NCI-H510A treated with DMSO at 0.1 percent for 48 hours (cell line): ENCODE data around the gene SLC7A8.
A peak's percentile ranks its signal among the peaks of the same experiment; 100 is the strongest.
"Not testable (repeated sequence)": the region's sequence is repeated elsewhere in the genome, so short reads cannot be mapped to it uniquely, and the experiment has no call there.

ENCODE experiments used
- DNase-seq: peaks from one replicate; lab custom pipeline; 2025; lab: John Stamatoyannopoulos, UW

Gene SLC7A8

GRCh38 chr14:23183479-23183878 lies at the start of gene SLC7A8:
Gene SLC7A8, minus strand, starts transcription at chr14:23183660. Its CDS starts 746 bp downstream, at chr14:23182914.
- DNase-seq, result peak; percentile 42

GRCh38 chr14:23232241-23232808 lies 48.9 kb upstream of the SLC7A8 start:
- not testable (repeated sequence) for DNase-seq

- no peak for DNase-seq
Measured at GRCh38 chr14:23228812-23229211, 45.4 kb upstream of the SLC7A8 start.

DNA sequence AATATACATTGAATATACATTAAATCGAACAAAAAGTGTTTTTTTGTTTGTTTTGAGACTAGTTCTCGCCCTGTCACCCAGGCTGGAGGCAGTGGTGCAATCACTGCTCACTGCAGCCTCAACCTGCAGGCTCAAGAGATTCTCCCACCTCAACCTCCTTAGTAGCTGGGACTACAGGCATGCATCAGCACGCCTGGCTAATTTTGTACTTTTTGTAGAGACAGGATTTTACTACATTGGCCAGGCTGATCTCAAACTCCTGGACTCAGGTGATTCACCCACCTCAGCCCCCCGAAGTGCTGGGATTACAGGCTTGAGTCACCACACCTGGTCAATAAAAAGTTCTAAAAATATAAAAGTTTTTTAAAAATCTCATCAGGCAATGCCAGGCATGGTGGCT lies 44.1 kb upstream of the SLC7A8 start:
- DNase-seq, result no peak

DNA sequence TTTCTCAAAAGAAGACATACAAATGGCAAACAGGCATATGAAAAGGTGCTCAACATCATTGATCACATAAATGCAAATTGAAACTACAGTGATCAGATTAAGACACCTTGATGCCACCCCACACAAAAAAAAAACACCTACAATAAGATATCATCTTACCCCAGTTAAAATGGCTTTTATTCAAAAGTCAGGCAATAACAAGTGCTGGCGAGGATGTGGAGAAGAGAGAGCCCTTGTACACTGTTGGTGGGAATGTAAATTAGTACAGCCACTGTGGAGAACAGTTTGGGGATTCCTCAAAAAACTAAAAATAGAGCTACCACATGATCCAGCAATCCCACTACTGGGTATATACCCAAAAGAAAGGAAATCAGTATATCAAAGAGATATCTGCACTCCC lies 41.5 kb upstream of the SLC7A8 start:
- not testable (repeated sequence) for DNase-seq

GRCh38 chr14:23219075-23219474 lies 35.6 kb upstream of the SLC7A8 start:
- DNase-seq, result no peak

- DNase-seq, result no peak
Measured at GRCh38 chr14:23217032-23218020, 33.9 kb upstream of the SLC7A8 start.

- DNase-seq, result no peak
Measured at GRCh38 chr14:23215421-23215820, 32.0 kb upstream of the SLC7A8 start.

DNA sequence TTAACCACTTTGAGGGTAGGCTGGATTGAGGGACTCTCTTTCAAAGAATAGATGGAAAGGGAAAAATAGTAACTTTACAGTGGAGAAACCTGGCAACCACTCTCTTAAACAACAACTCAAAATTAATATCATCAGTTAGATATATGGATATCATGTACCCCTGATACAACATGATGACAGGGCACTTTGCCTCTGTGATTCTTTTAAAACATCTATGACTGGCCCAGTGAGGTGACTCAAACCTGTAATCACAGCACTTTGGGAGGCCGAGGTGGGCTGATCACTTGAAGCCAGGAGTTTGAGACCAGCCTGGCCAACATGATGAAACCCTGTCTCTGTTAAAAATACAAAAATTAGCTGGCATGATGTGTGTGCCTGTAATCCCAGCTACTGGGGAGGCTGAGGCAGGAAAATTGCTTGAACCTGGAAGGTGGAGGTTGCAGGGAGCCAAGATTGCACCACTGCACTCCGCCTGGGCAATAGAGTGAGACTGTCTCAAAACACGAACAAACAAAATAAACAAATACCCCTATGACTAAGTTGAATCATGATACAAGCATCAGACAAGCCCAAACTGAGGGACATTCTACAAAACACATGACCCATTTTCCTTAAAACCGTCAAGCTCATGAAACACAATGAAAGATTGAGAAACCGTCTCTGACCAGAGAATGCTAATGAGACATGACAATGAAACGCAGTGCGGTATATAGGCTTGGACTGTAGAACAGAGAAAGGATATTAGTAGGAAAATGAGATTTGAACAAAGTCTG lies 26.4 kb upstream of the SLC7A8 start:
- no peak for DNase-seq

DNA sequence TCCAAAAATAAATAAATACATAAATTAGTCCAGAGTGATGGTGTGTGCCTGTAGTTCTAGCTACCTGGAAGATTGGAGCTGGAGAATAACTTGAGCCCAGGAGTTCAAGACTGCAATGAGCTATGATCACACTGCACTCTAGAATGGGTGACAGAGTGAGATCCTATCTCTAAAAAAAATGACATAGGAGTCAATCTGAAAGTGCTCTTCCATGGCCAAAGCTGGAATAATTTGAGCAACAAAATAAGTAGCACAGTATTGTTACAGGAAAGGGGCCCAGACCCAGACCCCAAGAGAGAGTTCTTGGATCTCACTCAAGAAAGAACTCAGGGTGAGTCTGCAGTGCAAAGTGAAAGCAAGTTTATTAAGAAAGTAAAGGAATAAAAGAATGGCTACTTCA lies 24.9 kb upstream of the SLC7A8 start:
- DNase-seq, result no peak

DNA sequence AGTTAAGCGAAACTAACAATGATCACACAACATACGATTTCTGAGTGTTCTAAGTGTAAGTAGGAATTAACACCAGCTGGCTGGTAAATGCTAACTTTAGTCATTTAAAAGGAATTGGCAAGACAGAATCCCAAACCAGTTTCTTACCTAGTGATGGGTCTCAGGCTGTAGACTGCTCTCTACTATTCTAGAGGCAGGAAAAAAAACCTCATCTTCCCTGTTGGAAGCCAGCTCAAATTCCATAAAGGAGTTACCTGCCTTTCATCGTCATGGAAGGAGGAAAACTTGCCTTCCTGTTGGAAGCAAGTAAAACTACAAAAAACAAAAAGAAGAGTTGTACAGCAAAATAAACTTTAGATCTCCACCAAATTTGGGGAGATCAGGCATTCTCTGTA lies 23.7 kb upstream of the SLC7A8 start:
- no peak for DNase-seq

DNA sequence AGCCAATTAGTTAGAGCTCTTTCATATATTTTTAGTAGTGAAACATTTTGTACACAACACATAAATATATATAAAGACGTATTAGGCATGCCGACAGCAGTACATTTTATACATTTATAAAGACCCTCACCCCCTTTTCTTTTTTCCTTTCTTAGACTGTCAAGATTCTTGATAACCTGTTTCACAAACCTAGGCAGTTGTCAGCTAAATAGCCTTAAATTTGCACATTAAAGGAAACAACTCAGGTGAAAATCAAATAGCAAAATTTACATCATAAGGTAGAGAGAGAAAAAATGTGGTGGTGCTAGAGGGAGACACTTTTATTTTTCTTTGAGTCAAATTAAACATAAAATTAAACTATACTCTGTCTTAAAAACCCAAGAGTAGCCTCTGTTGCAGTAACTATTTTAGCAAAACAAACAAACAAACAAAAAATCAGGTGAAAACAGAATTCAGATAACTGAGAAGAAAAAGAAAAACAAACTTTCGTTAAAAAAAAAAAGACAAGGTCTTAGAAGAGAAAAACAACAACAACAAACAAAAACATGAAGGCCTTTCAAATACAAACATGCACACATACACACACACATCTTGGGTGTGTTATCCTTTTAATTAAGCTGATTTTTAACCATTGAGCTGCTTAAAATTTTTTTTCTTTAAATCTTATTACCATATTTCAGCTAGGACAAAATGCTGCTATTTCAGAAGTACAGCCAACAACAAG lies 23.1 kb upstream of the SLC7A8 start:
- no peak for DNase-seq

GRCh38 chr14:23202001-23202400 lies 18.5 kb upstream of the SLC7A8 start:
- no peak for DNase-seq

DNA sequence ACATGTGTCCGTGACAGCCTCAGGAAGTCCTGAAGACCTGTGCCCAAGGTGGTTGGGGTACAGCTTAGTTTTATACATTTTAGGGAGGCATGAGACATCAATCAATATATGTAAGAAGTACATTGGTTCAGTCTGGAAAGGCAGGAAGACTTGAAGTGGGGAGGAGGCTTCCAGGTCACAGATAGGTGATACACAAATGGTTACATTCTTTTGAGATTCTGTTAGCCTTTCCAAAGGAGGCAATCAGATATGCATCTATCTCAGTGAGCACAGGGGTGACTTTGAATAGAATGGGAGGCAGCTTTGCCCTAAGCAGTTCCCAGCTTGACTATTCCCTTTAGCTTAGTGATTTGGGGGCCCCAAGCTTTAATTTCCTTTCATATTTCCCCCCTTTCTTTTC lies 15.7 kb upstream of the SLC7A8 start:
- DNase-seq, result not testable (repeated sequence)

DNA sequence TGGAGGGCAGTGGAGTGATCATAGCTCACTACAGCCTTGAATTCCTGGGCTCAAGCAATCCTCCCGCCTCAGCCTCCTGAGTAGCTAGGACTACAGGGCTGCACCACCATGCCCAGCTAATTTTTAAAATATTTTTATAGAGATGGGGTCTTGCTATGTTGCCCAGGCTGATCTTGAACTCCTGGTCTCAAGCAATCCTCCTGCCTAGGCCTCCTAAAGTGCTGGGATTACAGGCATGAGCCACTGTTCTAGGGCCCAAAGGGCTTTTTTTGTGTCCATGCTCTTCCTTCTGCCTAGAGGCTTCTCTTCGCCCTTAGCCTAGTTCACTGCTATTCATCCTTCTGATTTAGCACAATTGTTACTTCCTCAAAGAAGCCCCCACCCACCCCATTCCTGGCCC lies 13.0 kb upstream of the SLC7A8 start:
- DNase-seq, result not testable (repeated sequence)

DNA sequence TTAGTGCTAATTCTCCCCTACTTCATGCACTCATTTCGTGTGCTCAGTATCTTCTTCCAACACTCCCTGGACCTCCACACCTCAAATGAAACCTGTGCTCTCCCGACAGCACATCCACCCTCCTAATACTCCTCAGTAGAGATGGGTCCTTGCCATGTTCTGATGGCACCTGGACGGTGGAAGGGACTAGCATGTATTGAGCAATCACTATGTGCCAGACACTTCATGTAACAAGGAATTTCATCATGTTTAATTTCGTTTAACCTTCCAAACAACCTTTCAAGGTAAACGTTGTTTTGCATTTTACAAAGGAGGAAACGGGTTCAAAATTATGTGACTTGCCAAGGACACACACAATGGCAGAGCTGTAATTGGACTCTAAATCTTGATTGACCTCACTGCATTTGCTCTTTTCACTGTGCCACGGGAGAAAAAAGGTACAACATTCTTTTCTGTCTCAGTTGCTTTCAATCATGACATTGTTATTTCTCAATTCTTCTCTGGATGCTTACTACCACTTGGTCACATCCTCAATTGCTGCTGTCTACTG lies 12.2 kb upstream of the SLC7A8 start:
- DNase-seq, result no peak

- DNase-seq, result no peak
Measured at GRCh38 chr14:23193432-23193831, 10.0 kb upstream of the SLC7A8 start.

DNA sequence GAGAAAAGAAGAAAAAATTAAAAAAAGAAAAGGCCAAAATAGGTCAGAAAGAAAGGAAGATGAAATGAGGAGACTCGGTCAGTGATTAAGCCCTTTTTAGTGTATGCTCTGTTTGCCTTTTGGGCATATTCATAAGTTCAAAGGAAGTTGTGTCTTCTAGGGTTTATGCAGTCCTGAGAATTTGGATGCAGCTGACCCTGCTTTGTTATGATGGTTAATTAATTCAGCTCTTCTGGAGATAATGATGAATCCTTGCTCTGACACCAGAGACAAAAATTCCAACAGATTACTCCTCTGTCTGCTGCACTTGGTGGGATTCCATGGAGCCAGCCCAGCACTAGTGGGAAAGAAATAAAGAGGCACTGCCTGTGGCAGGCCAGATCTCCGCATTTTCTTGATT lies 4.5 kb upstream of the SLC7A8 start:
- no peak for DNase-seq

GRCh38 chr14:23186913-23187654 lies 3.6 kb upstream of the SLC7A8 start:
- peak; percentile 21 for DNase-seq

DNA sequence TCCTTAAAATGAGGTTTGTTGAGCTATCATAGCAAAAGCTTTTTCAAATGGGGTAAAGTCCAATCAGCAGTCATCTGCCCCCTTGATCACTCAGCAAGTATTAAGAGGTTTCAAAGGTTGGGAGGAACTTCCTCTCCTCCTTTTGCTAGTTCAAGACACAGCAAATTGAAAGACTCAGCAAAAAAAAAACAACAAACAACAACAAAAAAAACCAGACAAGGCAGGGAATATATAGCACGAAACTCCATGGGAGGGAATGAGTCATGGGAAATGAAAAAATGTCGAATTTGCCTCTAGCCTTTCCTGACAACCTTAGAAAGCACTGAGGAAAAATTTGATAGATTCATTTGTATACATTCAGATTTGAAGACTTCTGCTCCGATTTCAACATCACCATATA lies 1.6 kb upstream of the SLC7A8 start:
- DNase-seq, result no peak

GRCh38 chr14:23183158-23183470 lies 346 bp downstream of the SLC7A8 start:
- DNase-seq, result no peak
